IMR-90 (cell line): ENCODE data around the gene ESRRG. TPM values are rescaled to one million over a fixed set of nuclear protein-coding genes. Genes with fewer than 3 reads are reported as not detected.

Experiments
- ATAC-seq: fragments of 200-7000 bp; cut with Tn5 transposase; 2 replicates; pipeline ENCODE4 v1.9.1; 2020; ENCODE audit warnings: low read depth, mild to moderate bottlenecking, moderate library complexity
- BruUV-seq: library from RNA; stranded (reverse); fragments of 400-500 nt; replicated peaks from 2 replicates; lab custom pipeline; 2021; lab: Mats Ljungman, UMichigan
- CTCF ChIA-PET: fragments of 300-600 bp; formaldehyde crosslinking; extraction: SDS; loops from one replicate; lab custom pipeline; 2021; ENCODE audit warnings: antibody characterized with exemption; lab: Yijun Ruan, JAX
- POLR2A ChIA-PET: fragments of 300-600 bp; sonication (Branson Sonifier 250); formaldehyde crosslinking; loops from one replicate; lab custom pipeline; 2022; ENCODE audit warnings: antibody characterized with exemption; ENCODE audit not compliant: unreplicated experiment; lab: Charles Lee
- DNase-seq: peaks from one replicate; pipeline ENCODE4 v3.0.0; 2013
- H2AFZ ChIP-seq: replicated peaks from 2 replicates; pipeline ENCODE3; 2013; ENCODE audit warnings: low read length, mild to moderate bottlenecking; ENCODE audit not compliant: poor library complexity
- H2AK5ac ChIP-seq: 2 replicates; pipeline ENCODE4 v1.6.1; 2013; ENCODE audit warnings: low read depth, low read length, inconsistent platforms
- H2AK9ac ChIP-seq: replicated peaks from 2 replicates; pipeline ENCODE3; 2013; ENCODE audit warnings: mild to moderate bottlenecking, low read depth, low read length, moderate library complexity; ENCODE audit not compliant: poor library complexity
- H2BK120ac ChIP-seq: 2 replicates; pipeline ENCODE4 v1.6.1; 2013; ENCODE audit warnings: low read depth, low read length, inconsistent platforms
- H2BK15ac ChIP-seq: 3 replicates; pipeline ENCODE4 v1.6.1; 2013; ENCODE audit warnings: low read depth, low read length, inconsistent platforms
- H2BK20ac ChIP-seq: 2 replicates; pipeline ENCODE4 v1.6.1; 2013; ENCODE audit warnings: low read depth, mild to moderate bottlenecking, inconsistent platforms, low read length, moderate library complexity
- H2BK5ac ChIP-seq: 2 replicates; pipeline ENCODE4 v1.6.1; 2013; ENCODE audit warnings: mild to moderate bottlenecking, low read depth, low read length, inconsistent platforms; ENCODE audit not compliant: poor library complexity, severe bottlenecking
- H3K14ac ChIP-seq: replicated peaks from 2 replicates; pipeline ENCODE4 v1.6.1; 2013; ENCODE audit warnings: low read depth, low read length, inconsistent platforms
- H3K18ac ChIP-seq: 2 replicates; pipeline ENCODE4 v1.6.1; 2013; ENCODE audit warnings: low read depth, low read length, control low read depth
- H3K23ac ChIP-seq: 2 replicates; pipeline ENCODE4 v1.6.1; 2013; ENCODE audit warnings: low read depth, low read length, inconsistent platforms
- H3K27ac ChIP-seq: 2 replicates; pipeline ENCODE4 v1.5.1; 2013; ENCODE audit warnings: mild to moderate bottlenecking, control low read depth, low read length; ENCODE audit not compliant: insufficient read depth
- H3K27me3 ChIP-seq: 2 replicates; pipeline ENCODE4 v1.6.1; 2013; ENCODE audit warnings: low read length; ENCODE audit not compliant: control insufficient read depth, insufficient read depth
- H3K36me3 ChIP-seq: 2 replicates; pipeline ENCODE4 v1.6.1; 2013; ENCODE audit warnings: low read length, mixed read lengths; ENCODE audit not compliant: control insufficient read depth, insufficient read depth
- H3K4ac ChIP-seq: 2 replicates; pipeline ENCODE4 v1.6.1; 2013; ENCODE audit warnings: low read depth, low read length, inconsistent platforms
- H3K4me1 ChIP-seq: 2 replicates; pipeline ENCODE4 v1.6.1; 2013; ENCODE audit warnings: low read length, mixed read lengths; ENCODE audit not compliant: control insufficient read depth, insufficient read depth
- H3K4me2 ChIP-seq: 2 replicates; pipeline ENCODE4 v1.6.1; 2013; ENCODE audit warnings: low read depth, mild to moderate bottlenecking, control low read depth, low read length, moderate library complexity
- H3K4me3 ChIP-seq: 2 replicates; pipeline ENCODE4 v1.5.1; 2013; ENCODE audit warnings: low read depth, mild to moderate bottlenecking, control low read depth, low read length, moderate library complexity; ENCODE audit not compliant: insufficient read depth
- H3K56ac ChIP-seq: 2 replicates; pipeline ENCODE4 v1.6.1; 2013; ENCODE audit warnings: low read length, inconsistent platforms; ENCODE audit not compliant: insufficient read depth; ENCODE audit errors: extremely low read depth
- H3K79me1 ChIP-seq, 2 experiments: 2 replicates each; pipeline ENCODE4 v1.6.1; 2013; ENCODE audit warnings: low read length in 2 of 2, inconsistent platforms in 1 of 2, low read depth in 1 of 2
- H3K9ac ChIP-seq: 2 replicates; pipeline ENCODE4 v1.6.1; 2013; ENCODE audit warnings: low read depth, low read length, control low read depth
- H3K9me1 ChIP-seq: 2 replicates; pipeline ENCODE4 v1.6.1; 2013; ENCODE audit warnings: low read length, inconsistent platforms; ENCODE audit not compliant: insufficient read depth
- H3K9me3 ChIP-seq: 2 replicates; pipeline ENCODE4 v1.6.1; 2013; ENCODE audit warnings: low read length; ENCODE audit not compliant: control insufficient read depth, insufficient read depth
- H4K20me1 ChIP-seq: 2 replicates; pipeline ENCODE4 v1.6.1; 2013; ENCODE audit warnings: low read length, inconsistent platforms; ENCODE audit not compliant: insufficient read depth
- H4K5ac ChIP-seq: 2 replicates; pipeline ENCODE4 v1.6.1; 2013; ENCODE audit warnings: mild to moderate bottlenecking, low read depth, low read length, control low read depth
- H4K8ac ChIP-seq, 2 experiments: 2 replicates each; pipeline ENCODE4 v1.6.1; 2013; ENCODE audit warnings: low read depth in 2 of 2, low read length in 2 of 2, control low read depth in 1 of 2, inconsistent platforms in 1 of 2
- H4K91ac ChIP-seq: 2 replicates; pipeline ENCODE4 v1.6.1; 2013; ENCODE audit warnings: low read depth, low read length, inconsistent platforms; ENCODE audit not compliant: insufficient read depth
- CHD1 ChIP-seq: IDR thresholded peaks from 2 replicates; pipeline ENCODE4 v1.6.1; 2012; ENCODE audit warnings: low read depth, low read length, improper control_type of control experiment
- MAFK ChIP-seq: IDR thresholded peaks from 2 replicates; pipeline ENCODE4 v1.6.1; 2012; ENCODE audit warnings: low read depth, low read length, improper control_type of control experiment
- NFE2L2 ChIP-seq: fragments of 150-350 bp; IDR thresholded peaks from 2 replicates; pipeline ENCODE4 v1.6.1; 2016; ENCODE audit warnings: low read depth, mild to moderate bottlenecking, low read length
- POLR2A ChIP-seq: IDR thresholded peaks from 2 replicates; pipeline ENCODE4 v1.6.1; 2012; ENCODE audit warnings: mild to moderate bottlenecking, low read depth, low read length
- RCOR1 ChIP-seq: IDR thresholded peaks from 2 replicates; pipeline ENCODE4 v1.6.1; 2012; ENCODE audit warnings: mild to moderate bottlenecking, low read length, improper control_type of control experiment; ENCODE audit not compliant: insufficient replicate concordance
- WGBS, 2 experiments: methylation state at CpG; one replicate each; pipeline versions ENCODE4 v1.1.5 to v1.1.7; 2013; ENCODE audit warnings: missing lambda C conversion rate in 2 of 2; ENCODE audit not compliant: insufficient read length in 1 of 2; ENCODE audit errors: extremely low coverage in 2 of 2; 5-methylcytosine and 5-hydroxymethylcytosine counted together
- dilution Hi-C: fragments of 300-500 bp; cut with HindIII; formaldehyde crosslinking; loops from one replicate; pipeline ENCODE4 v1.14.3; 2018; ENCODE audit warnings: low sequenced_read_pairs; ENCODE audit not compliant: unreplicated experiment
- in situ Hi-C: fragments of 300-500 bp; cut with MboI; formaldehyde crosslinking; loops from 3 replicates; pipeline ENCODE4 v1.14.3; 2019; ENCODE audit warnings: low sequenced_read_pairs, inconsistent platforms, mixed read lengths
- intact Hi-C: fragments of 100-400 bp; cut with micrococcal nuclease; formaldehyde crosslinking; loops from 2 replicates; pipeline ENCODE4 v1.10.0; 2022
- polyA plus RNA-seq, 3 experiments: library from polyadenylated mRNA; depleted of rRNA; stranded (reverse); fragments of >200 nt; gene quantifications; 2 replicates each; pipeline ENCODE4 v1.2.3, GENCODE V29; 2012; ENCODE audit warnings: low replicate concordance in 1 of 3
- total RNA-seq: library from RNA; depleted of rRNA; stranded (reverse); fragments of >200 nt; gene quantifications from 2 replicates; pipeline ENCODE4 v1.2.3, GENCODE V29; 2012

Gene ESRRG
- total and polyA plus RNA-seq, 2 of the 4 experiments (the other 2 are of a cell fraction): 0.17 to 0.54 TPM

GRCh38 chr1:216604771-216605170 is 118.5 kb downstream of the ESRRG start:
- no peak overlapping the region for H3K4me3 ChIP-seq
- no TSS peak for BruUV-seq
- H2BK20ac ChIP-seq: peak overlapping the region; percentile 57; the same call in 1 of the 2 replicates
- DNase-seq (no peak), ATAC-seq (no peak)
- no peak overlapping the region for H3K23ac ChIP-seq
- no peak overlapping the region for H2AK5ac ChIP-seq
- H2AK9ac ChIP-seq: no peak overlapping the region
- no peak overlapping the region; the same call in 1 of the 2 replicates for H3K4ac ChIP-seq
- H2BK120ac ChIP-seq: no peak overlapping the region
- CTCF ChIA-PET: interaction anchor here (1.1 kb wide), 1 partner anchor 384 kb away, joined by 3 read pairs; no protein-coding TSS in a partner anchor
- H2AFZ ChIP-seq: no peak overlapping the region
- in situ Hi-C loops (no loop called here), dilution Hi-C loops (no loop called here), intact Hi-C loops (loop anchor here (5.0 to 10.0 kb wide), 6 partner anchors 118 to 1570 kb away; partner anchors contain the start of gene ESRRG)
- no peaks in the 10 kb centered on the region for H3K27me3 ChIP-seq
- peaks cover 5% of the 10 kb centered on the region for H3K4me1 ChIP-seq
- TF ChIP-seq NFE2L2 (no peak), MAFK (no peak), CHD1 (no peak), POLR2A (no peak), RCOR1 (no peak)
- no peaks in the 10 kb centered on the region for H3K36me3 ChIP-seq
- no peak overlapping the region for H3K14ac ChIP-seq
- H3K4me2 ChIP-seq: no peak overlapping the region
- no peak overlapping the region for H4K5ac ChIP-seq
- POLR2A ChIA-PET: no interaction called here
- H3K9me1 ChIP-seq: no peaks in the 10 kb centered on the region; the same call in 1 of the 2 replicates
- H2BK15ac ChIP-seq: no peak overlapping the region
- H2BK5ac ChIP-seq: no peak overlapping the region
- WGBS, 2 experiments: no CpG with 5 or more reads among the region's 1 CpG
- H4K8ac ChIP-seq: no peak overlapping the region
- H3K9me3 ChIP-seq: no peaks in the 10 kb centered on the region
- H3K9ac ChIP-seq: no peak overlapping the region
- H3K56ac ChIP-seq: no peak overlapping the region
- no peak overlapping the region for H3K27ac ChIP-seq
- H3K79me1 ChIP-seq: no peaks in the 10 kb centered on the region
- H3K18ac ChIP-seq: no peak overlapping the region
- no peak overlapping the region for H4K91ac ChIP-seq
- no peaks in the 10 kb centered on the region for H4K20me1 ChIP-seq
